ENCODE results near the gene MT1E.

The MT1E gene

DNA sequence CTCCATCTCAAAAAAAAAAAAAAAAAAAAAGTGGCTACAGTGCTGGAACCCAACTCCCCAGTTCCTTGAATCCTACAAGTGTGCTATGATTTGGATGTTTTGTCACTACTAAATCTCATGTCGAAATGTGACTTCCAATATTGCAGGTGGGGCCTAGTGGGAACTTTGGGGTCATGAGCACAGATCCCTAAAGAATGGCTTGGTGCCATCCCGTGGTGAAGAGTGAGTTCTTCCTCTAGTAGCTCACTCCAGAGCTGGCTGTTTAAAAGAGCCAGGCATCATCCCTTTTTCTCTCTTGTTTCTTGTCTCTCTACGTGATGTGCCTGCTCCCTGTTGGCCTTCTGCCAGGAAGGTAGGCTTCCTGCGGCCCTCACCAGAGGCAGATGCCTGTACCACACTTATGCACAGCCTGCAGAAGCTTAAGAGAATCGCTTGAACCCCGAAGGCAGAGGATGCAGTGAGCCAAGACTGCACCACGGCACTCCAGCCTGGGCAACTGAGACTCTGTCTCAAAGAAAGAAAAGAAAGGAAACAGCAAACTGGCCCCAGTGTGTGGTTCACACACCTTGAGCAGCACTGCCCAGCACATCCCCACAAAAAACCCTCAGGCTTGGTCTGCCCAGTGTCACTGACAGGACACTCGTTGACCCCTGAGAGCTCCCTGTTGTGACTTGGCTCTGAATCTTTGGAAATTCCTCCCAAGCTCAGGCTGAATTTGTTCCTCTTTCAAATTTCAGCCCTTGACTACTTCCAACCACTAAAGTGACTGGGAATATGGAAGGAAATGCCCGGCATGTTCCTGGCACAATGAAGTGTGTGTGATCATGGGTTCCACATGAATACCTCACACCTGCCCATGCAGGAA is 3.1 kb downstream of the MT1E start:
- no peak for DNase-seq

DNA sequence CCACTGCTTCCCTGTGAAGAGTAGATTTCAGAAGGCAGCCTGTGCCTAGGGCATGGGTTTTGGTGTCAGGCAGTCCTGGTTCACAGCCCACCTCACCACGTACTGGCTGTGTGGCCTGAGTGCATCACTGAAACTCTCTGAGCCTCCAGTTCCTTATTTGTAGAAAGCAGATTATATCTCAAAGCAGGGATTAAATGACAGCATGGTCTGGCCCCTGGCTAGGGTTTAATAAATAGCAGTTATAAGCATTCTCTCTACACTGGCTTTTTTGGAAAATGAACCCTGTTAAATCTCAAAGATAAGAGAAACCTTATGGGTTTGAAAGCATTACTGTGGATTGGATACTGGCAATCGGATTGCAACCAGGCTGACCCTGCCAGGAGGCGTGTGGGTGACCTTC is 4.0 kb downstream of the MT1E start:
- DNase-seq = no peak

DNA sequence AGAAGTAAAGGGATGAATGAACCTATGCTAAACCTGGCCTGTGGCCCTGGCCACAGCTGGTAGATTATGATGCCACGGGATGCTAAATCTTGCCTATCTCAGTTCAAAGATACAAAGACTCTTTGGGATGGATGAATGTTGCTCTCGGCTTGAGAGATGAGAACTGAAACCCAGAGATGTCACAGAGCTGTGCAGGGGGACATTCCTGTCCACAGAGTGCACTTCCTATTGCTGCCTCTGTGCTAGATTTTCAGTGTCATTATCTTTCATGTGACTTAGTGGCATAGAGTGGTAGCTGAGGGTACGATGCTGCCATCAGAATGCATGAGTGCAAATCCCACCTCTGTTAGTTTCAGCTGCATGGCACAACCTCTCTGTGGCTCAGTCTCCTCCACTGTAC is 4.6 kb downstream of the MT1E start:
- no peak for DNase-seq

DNA sequence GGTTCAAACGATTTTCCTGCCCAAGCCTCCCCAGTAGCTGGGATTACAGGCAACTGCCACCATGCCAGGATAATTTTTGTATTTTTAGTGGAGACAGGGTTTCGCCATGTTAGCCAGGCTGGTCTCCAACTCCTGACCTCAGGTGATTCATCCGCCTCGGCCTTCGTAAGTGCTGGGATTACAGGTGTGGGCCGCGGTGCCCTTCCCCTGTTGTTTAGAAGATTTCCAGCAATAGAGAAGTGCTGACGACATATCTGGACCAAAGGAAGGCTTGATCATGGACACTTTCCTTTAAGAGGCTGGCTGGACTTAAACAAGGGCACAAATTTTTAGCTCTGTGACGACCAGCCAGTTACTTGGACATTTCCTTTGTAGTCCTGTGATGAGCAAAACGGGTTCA is 5.6 kb downstream of the MT1E start:
- no peak for DNase-seq

DNA sequence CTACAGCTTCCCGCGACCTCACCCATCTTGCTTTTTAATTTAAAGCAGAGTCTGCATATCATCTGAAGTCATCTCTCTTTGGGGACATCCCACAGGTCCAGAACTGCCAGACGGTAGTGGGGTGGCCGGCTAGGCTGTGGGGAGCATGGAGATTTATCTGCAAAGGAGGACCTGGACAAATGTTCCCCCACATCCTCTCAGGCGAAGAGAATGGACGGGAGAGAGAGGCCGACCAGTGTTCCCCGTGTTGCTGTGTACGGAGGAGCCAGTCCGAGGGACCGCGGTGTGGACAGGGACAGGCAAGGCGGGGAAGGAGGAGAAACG is 6.2 kb downstream of the MT1E start:
- no peak for DNase-seq

DNA sequence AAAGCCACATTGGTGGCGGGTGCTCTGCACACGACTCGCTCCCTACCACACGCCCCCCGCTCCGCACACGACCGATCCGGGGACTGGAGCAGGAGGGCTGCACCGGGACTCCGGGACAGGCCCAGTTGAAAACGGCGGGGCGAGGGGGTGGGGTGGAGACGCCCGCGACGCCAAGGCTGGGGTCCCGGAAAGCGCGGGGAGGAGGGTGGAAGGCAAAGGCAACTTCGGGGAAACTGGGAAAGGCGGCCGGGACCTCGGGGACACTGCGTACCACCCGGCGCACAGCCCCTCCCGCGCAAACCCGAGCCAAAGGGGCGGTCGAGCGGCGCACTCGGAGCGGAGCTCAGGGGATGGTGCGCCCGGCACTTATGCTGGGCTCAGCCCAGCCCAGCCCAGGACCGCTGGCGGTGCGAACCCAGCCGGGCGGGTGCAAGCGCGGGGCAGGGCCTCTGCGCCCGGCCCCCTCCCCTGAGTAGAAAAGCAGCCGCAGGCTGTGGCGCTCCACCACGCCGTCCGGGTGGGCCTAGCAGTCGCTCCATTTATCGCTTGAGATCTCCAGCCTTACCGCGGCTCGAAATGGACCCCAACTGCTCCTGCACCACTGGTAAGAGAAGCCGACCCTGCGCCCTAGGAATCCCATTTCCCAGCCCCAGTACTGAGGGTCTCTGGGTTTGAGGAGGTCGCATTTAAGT is 6.7 kb downstream of the MT1E start, which contains the start of gene MT1M:
Gene MT1M, plus strand, starts transcription at position 504 of the 692 bp plus-strand sequence. Its CDS starts 73 bp downstream, at position 577.
- DNase-seq = no peak

DNA sequence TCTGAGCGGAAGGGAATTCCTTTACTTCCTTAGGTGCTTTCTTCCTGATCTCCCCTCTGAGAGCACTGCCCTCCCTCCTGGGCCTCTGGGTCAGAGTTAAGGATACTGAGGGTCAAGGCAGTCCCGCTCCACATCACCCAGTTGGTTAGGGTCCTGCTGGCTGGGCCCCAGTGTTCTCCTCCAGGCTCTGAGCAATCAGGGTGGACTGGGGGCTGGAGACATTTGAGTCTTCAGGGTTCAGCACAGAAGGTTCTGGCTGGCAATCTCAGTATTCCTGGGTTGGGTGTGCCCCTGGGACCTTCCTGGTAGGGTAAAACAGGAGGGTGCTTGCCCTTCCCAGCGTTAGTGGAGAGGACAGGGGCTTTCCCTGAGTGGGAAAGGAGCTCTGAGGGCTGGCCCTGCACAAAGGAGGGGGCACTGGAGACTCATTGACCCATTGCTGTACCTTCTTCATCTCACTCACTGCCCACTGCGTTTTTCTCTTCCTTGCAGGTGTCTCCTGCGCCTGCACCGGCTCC is 7.3 kb downstream of the MT1E start:
- no peak for DNase-seq

DNA sequence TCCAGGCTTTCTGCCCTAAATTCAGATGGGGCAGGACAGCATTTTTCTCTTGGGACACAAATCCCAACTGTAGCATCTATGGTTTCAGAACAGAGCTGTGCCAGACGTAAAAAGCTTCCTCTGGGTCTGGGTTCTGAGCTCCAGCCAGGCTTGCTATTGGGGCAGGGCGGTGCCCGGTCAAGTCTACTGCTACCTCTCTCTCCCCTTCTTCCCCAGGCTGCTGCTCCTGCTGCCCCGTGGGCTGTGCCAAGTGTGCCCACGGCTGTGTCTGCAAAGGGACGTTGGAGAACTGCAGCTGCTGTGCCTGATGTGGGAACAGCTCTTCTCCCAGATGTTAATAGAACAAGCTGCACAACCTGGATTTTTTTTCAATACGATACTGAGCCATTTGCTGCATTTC is 8.0 kb downstream of the MT1E start:
- no peak for DNase-seq

DNA sequence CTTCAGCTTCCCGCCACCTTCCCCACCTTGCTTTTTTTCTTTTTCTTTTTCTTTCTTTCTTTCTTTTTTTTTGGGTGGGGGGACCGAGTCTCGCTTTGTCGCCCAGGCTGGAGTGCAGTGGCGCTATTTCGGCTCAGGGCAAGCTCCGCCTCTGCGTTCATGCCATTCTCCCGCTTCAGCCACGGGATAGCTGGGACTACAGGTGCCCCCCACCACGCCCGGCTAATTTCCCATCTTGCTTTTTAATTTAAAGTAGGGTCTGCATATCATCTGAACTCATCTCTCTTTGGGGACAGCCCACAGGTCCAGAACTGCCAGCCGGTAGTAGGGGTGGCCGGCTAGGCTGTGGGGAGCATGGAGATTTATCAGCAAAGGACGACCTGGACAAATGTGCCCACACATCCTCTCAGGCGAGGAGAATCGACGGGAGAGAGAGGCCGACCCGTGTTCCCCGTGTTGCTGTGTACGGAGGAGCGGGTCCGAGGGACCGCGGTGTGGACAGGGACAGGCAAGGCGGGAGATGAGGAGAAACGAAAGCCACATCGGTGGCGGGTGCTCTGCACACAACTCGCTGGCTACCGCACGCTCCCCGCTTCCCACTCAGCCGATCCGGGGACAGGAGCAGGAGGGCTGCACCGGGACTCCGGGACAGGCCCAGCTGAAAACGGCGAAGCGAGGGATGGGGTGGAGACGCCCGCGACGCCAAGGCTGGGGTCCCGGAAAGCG is 9.3 kb downstream of the MT1E start:
- no peak for DNase-seq

DNA sequence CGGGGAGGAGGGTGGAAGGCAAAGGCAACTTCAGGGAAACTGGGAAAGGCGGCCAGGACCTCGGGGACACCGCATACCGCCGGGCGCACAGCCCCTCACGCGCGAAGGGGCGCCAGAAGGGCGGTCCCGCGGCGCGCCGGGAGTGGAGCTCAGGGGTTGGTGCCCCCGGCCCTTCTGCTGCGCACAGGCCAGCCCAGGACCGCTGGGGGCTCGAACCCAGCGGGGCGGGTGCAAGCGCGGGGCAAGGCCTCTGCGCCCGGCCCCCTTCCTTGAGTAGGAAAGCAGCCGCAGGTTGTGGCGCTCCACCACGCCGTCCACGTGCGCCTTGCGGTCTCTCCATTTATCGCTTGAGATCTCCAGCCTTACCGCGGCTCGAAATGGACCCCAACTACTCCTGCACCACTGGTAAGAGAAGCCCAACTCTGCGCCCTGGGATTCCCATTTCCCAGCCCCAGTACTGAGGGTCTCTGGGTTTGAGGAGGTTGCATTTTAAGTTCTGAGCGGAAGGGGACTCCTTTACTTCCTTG is 9.9 kb downstream of the MT1E start:
- no peak for DNase-seq

DNA sequence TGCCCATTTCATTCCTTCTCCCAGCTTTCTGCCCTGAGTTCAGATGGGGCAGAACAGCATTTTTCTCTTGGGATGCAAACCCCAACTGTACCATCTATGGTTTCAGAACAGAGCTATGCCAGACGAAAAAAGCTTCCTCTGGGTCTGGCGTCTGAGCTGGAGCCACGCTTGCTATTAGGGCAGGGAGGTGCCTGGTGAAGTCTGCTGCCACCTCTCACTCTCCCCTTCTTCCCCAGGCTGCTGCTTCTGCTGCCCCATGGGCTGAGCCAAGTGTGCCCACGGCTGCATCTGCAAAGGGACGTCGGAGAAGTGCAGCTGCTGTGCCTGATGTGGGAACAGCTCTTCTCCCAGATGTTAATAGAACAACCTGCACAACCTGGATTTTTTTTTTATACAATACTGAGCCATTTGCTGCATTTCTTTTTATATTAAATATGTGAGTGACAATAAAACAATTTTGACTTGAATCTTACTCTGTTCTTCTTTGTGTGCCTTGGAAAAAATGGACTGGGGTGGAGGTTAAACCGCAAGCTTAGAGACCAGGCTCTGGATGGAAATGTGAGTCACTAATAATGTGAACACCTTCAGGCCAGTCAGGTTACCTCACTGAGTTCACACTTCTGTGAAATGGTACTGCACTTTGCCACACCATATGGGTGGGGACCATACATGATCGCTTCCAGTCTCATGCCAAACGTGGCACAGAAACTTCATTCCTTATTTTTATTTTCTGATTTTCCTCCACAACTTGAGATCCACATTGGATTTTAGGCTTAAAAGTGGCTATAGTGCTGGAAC is 11.2 kb downstream of the MT1E start:
- DNase-seq = no peak

DNA sequence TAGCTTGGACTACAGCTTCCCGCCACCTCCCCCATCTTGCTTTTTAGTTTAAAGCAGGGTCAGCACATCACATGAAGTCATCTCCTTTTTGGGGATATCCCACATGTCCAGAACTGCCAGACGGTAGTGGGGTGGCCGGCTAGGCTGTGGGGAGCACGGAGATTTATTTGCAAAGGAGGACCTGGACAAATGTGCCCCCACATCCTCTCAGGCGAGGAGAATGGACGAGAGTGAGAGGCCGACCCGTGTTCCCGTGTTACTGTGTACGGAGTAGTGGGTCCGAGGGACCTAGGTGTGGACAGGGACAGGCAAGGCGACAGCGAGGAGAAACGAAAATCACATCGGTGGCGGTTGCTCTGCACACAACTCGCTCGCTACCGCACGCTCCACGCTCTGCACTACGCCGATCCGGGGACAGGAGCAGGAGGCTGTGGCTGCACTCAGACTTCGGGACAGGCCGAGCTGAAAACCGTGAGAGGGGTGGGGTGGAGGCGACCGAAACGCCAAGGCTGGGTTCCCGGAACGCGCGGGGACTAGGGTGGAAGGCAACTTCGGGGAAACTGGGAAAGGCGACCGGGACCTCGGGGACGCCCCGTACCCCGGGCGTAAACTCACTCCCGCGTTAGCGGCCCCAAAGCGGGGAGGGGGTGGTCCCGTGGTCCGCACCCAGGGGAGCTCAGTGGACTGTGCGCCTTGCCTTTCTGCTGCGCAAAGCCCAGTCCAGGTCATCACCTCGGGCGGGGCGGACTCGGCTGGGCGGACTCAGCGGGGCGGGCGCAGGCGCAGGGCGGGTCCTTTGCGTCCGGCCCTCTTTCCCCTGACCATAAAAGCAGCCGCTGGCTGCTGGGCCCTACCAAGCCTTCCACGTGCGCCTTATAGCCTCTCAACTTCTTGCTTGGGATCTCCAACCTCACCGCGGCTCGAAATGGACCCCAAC is 12.5 kb downstream of the MT1E start, which contains the start of gene MT1A:
Gene MT1A, plus strand, starts transcription at position 853 of the 937 bp plus-strand sequence. Its CDS starts 73 bp downstream, at position 926.
- DNase-seq = no peak

DNA sequence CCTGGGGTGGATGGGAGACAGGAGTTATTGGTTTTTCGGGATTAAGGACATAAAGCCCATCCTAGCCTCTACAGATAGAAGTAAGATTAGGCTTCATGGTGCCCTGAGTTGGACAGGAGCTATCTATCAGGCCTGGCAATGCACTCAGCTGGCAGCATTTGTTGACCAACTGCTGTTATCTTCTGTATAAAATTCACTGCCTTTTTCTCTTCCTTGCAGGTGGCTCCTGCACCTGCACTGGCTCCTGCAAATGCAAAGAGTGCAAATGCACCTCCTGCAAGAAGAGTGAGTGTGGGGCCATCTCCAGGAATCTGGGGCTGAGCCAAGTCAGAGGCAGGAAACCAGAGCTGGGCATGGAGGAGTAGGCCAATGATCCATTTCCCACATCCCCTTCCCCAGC is 13.5 kb downstream of the MT1E start:
- no peak for DNase-seq

DNA sequence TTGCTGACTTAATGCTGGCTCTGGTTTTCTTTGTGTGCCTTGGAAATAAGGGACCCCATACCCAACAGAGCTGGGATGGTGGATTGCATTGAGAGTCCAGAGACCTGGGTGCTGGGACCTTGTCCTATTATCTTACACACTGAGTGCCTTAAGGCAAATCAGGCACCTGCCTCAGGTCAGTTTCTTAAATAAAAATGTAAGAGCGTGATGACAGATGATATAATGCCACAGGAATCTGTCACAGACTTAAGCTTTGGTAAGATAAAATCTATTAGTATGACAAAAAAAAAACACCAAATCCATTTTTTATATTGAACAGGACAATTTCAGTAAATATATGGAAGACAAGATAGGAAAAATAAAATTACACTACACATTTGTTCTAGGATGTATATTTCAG is 14.5 kb downstream of the MT1E start:
- no peak for DNase-seq

DNA sequence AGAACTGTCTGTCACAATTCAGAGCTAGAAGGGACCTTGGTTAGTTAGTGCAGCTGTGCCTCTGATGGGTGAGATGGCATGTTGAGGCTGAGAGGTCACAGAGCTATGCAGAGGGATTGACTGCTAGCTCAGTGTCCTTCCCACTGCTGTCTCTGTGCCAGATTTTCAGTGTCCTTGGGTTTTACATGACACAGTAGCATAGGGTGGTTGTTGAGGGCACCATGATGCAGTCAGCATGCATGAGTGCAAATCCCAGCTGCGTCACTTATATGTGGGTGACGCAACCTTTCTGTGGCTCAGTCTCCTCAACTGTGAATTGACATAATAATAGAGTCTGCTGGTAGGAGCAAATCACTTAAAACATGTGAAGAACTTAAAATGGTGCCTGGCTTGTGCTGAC is 15.6 kb downstream of the MT1E start:
- no peak for DNase-seq

DNA sequence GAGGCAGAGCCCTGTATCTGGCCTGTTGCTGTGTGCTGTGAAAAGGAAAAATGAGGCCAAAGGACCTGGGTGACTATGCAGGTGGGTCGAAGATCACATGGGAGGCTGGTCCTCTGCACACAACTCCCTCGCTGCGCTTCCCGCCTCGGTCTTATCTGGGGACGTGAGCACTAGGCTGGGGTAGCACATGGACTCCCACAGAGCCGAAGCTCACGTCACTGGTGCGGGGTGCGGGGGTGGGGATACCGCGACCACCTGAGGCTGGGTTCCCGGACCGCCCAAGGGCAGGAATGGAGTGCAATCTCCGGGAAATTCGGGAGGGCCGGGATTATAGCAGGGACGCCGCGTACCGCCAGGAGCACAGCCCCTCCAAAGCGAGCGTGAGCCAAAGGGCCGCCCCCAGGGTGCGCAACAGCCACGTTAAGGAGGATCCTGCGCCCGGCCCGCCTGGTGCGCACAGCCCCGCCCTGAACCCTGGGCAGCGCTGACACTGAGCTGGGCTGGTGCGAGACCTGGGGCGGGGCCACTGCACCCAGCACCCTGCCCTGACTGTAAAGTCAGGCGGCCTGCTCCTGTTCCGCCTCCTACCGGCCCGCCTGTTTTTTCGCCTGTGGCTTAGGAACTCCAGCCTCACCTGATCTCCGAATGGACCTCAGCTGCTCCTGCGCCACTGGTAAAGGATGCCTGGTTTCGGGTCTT is 17.6 kb downstream of the MT1E start:
- no peak for DNase-seq

DNA sequence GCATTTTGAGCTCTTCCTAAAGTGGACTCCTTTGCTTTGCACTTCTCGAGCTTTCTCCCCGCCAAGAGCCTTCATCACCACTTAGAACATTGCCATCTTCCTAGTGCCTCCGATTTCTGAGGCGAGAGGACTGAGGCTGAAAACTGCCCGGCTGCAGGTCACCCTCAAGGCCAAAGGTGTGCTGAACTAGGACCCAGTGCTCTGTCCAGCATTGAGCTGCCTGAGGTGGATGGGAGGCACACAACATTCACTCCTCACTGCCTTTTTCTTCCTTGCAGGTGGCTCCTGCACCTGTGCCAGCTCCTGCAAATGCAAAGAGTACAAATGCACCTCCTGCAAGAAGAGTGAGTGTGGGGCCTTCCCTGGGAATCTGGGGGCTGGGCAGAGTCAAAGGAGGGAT is 18.3 kb downstream of the MT1E start:
- no peak for DNase-seq

DNA sequence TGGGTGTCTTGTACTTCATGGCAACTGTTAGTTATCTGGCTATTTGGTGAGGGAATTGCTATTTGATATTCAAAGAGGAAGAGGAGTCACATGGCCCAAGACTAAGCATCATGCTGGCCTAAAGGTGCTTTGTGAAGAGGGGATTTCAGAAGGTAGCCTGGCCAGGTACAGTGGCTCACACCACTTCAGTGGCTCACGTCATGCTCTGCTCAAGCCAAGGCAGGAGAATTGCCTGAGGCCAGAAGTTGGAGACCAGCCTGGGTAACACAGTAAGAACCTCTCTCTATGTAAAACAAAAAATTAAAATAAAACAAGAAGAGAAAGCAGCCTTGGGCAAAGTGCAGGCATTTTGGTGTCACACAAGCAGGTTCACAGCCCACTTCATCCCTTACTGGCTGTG is 19.7 kb downstream of the MT1E start:
- no peak for DNase-seq

DNA sequence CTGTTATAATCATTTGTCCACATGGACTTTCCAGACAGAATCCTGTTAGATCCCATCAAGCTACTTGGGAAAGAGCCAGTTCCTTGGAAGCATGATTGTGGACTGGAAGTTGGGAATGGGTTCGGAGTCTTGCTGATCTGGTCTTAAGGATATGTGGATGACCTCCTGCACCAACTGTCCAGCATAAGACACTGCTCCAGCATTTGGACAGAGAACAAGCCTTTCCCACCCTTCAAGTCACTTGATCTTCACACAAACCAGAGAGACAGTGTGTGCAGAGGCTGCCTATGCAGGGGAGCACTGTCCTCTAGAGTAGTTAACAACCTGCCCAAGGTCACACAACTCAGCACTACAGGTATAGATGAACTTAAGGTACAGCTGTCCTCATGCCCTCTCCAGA is 20.3 kb downstream of the MT1E start:
- DNase-seq = no peak

DNA sequence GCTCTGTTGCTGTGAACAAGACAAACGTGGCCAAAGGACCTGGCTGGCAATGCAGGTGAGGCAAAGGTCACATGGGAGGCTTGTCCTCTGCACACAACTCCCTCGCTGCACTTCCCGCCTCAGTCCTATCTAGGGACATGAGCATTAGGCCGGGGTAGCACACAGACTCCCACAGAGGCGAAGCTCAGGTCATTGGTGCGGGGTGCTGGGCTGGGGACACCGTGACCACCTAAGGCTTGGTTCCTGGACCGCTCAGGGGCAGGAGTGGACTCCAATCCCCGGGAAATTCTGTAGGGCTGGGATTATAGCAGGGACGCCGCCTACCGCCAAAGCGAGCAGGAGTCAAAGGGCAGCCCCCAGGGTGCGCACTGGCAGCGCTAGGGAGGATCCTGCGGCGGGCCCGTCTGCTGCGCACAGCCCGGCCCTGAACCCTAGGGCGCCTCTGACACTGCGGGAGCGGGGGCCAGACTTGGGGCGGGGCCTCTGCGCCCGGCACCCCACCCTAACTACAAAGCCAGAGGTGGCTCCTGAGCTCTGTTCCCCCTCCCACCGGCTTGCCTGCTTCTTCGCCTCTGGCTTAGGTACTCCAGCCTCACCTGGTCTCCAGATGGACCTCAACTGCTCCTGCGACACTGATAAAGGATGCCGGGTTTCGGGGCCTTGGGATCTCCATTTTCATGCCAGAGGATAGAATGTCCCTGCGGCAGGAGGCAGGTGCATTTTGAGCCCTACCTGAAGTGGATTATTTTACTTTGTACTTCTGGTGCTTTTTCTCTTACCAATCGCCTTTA is 22.3 kb downstream of the MT1E start:
- no peak for DNase-seq

All from NCI-H526 treated with DMSO at 0.1 percent for 48 hours (cell line).